ENCODE data around the gene CEMIP. TPM values are rescaled to one million over a fixed set of nuclear protein-coding genes. Genes with fewer than 3 reads are reported as not detected.
A peak's percentile ranks its signal among the peaks of the same experiment; 100 is the strongest.

CEMIP gene
- total and polyA plus RNA-seq, 2 experiments from 2014 or later: 2.3 to 4.4 TPM

- 88% methylated on average over 8 of the region's 8 CpGs for WGBS (ENCODE audit: low lambda C conversion rate, missing lambda C conversion rate)
- no peak overlapping the region for H3K4me3 ChIP-seq
- DNase-seq (ENCODE audit: low spot score): no peak
- H3K27me3 ChIP-seq: no peaks in the 10 kb centered on the region
- H3K27ac ChIP-seq: no peak overlapping the region
- H3K36me3 ChIP-seq (replicated peaks; ENCODE audit: insufficient read depth, low read depth): no peaks in the 10 kb centered on the region
- no peaks in the 10 kb centered on the region for H3K9me2 ChIP-seq (replicated peaks; ENCODE audit: insufficient read depth)
- H3K4me2 ChIP-seq: no peak overlapping the region
- no peaks in the 10 kb centered on the region for H4K20me1 ChIP-seq (ENCODE audit: insufficient read depth, poor library complexity, severe bottlenecking)
- no peak for TF ChIP-seq EZH2 (IDR thresholded peaks at IDR 0.05; ENCODE audit: borderline replicate concordance)
- TF ChIP-seq EZH2phosphoT487 (IDR thresholded peaks at IDR 0.05; ENCODE audit: low read depth, severe bottlenecking, unreplicated experiment): no peak
- TF ChIP-seq, protein P1, sequence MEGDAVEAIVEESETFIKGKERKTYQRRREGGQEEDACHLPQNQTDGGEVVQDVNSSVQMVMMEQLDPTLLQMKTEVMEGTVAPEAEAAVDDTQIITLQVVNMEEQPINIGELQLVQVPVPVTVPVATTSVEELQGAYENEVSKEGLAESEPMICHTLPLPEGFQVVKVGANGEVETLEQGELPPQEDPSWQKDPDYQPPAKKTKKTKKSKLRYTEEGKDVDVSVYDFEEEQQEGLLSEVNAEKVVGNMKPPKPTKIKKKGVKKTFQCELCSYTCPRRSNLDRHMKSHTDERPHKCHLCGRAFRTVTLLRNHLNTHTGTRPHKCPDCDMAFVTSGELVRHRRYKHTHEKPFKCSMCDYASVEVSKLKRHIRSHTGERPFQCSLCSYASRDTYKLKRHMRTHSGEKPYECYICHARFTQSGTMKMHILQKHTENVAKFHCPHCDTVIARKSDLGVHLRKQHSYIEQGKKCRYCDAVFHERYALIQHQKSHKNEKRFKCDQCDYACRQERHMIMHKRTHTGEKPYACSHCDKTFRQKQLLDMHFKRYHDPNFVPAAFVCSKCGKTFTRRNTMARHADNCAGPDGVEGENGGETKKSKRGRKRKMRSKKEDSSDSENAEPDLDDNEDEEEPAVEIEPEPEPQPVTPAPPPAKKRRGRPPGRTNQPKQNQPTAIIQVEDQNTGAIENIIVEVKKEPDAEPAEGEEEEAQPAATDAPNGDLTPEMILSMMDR (IDR thresholded peaks at IDR 0.05; ENCODE audit: poor library complexity): no peak
- H3K79me2 ChIP-seq: no peaks in the 10 kb centered on the region
- H3K4me1 ChIP-seq (ENCODE audit: insufficient read depth): no peaks in the 10 kb centered on the region
- no peak overlapping the region for H2AFZ ChIP-seq
- H3K9me3 ChIP-seq (ENCODE audit: low read depth): no peaks in the 10 kb centered on the region
Observed at GRCh38 chr15:80875568-80876347, 96.6 kb downstream of the CEMIP start.

DNA sequence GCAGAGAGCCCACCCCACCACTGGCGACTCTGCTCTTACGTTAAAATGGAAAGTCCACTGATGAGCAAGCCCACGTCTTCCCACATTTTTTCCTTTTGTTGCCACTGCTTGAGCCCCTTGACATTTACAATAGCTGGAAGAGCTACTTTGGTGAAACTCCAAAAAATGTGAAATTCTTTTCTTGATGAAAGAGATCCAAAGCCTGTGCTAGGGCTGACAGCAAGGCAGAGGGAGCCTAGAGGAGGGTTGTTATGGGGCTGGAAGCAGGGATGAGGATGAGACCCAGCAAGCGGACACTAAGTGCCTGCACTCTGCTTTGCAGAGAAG is 97.1 kb downstream of the CEMIP start:
- 82% methylated on average over 4 of the region's 4 CpGs for whole genome bisulfite sequencing (ENCODE audit: low lambda C conversion rate, missing lambda C conversion rate)
- Histone ChIP-seq H3K36me3 (replicated peaks; ENCODE audit: insufficient read depth, low read depth) (no peaks in the 10 kb centered on the region), H3K27me3 (no peaks in the 10 kb centered on the region), H3K4me3 (no peak overlapping the region), H3K9me3 (ENCODE audit: low read depth) (no peaks in the 10 kb centered on the region), H4K20me1 (ENCODE audit: insufficient read depth, poor library complexity, severe bottlenecking) (no peaks in the 10 kb centered on the region), H3K9me2 (replicated peaks; ENCODE audit: insufficient read depth) (no peaks in the 10 kb centered on the region), H3K79me2 (no peaks in the 10 kb centered on the region), H2AFZ (no peak overlapping the region), H3K4me1 (ENCODE audit: insufficient read depth) (no peaks in the 10 kb centered on the region), H3K4me2 (no peak overlapping the region), H3K27ac (no peak overlapping the region)
- TF ChIP-seq, protein P1 (IDR thresholded peaks at IDR 0.05; ENCODE audit: poor library complexity): no peak
- TF ChIP-seq EZH2 (IDR thresholded peaks at IDR 0.05; ENCODE audit: borderline replicate concordance) (no peak), EZH2phosphoT487 (IDR thresholded peaks at IDR 0.05; ENCODE audit: low read depth, severe bottlenecking, unreplicated experiment) (no peak)
- no peak for DNase-seq (ENCODE audit: low spot score)

GRCh38 chr15:80878242-80878866 is 99.2 kb downstream of the CEMIP start:
- no peaks in the 10 kb centered on the region for H3K79me2 ChIP-seq
- H3K27me3 ChIP-seq: no peaks in the 10 kb centered on the region
- H3K27ac ChIP-seq: peak overlapping the region; percentile 22
- TF ChIP-seq EZH2 (IDR thresholded peaks at IDR 0.05; ENCODE audit: borderline replicate concordance) (no peak), EZH2phosphoT487 (IDR thresholded peaks at IDR 0.05; ENCODE audit: low read depth, severe bottlenecking, unreplicated experiment) (no peak)
- TF ChIP-seq, protein P1 (IDR thresholded peaks at IDR 0.05; ENCODE audit: poor library complexity): no peak
- no peaks in the 10 kb centered on the region for H4K20me1 ChIP-seq (ENCODE audit: insufficient read depth, poor library complexity, severe bottlenecking)
- DNase-seq (ENCODE audit: low spot score): no peak
- WGBS (ENCODE audit: low lambda C conversion rate, missing lambda C conversion rate): 85% methylated on average over 3 of the region's 3 CpGs
- H3K36me3 ChIP-seq (replicated peaks; ENCODE audit: insufficient read depth, low read depth): no peaks in the 10 kb centered on the region
- H3K4me2 ChIP-seq: no peak overlapping the region
- no peaks in the 10 kb centered on the region for H3K4me1 ChIP-seq (ENCODE audit: insufficient read depth)
- H3K9me2 ChIP-seq (replicated peaks; ENCODE audit: insufficient read depth): no peaks in the 10 kb centered on the region
- H3K4me3 ChIP-seq: no peak overlapping the region
- no peaks in the 10 kb centered on the region for H3K9me3 ChIP-seq (ENCODE audit: low read depth)
- H2AFZ ChIP-seq: no peak overlapping the region
